Activated gamma-delta T cell treated with anti-CD3 and anti-CD28 coated beads, Interleukin-2, amount 50 U/mL, for 16 hours (primary cell): Measurements from ENCODE around the gene DIPK1B.

ENCODE experiments used
- DNase-seq: peaks from one replicate; pipeline ENCODE4 v3.0.0-alpha.2; 2020; ENCODE audit warnings: low read depth

Gene DIPK1B

DNA sequence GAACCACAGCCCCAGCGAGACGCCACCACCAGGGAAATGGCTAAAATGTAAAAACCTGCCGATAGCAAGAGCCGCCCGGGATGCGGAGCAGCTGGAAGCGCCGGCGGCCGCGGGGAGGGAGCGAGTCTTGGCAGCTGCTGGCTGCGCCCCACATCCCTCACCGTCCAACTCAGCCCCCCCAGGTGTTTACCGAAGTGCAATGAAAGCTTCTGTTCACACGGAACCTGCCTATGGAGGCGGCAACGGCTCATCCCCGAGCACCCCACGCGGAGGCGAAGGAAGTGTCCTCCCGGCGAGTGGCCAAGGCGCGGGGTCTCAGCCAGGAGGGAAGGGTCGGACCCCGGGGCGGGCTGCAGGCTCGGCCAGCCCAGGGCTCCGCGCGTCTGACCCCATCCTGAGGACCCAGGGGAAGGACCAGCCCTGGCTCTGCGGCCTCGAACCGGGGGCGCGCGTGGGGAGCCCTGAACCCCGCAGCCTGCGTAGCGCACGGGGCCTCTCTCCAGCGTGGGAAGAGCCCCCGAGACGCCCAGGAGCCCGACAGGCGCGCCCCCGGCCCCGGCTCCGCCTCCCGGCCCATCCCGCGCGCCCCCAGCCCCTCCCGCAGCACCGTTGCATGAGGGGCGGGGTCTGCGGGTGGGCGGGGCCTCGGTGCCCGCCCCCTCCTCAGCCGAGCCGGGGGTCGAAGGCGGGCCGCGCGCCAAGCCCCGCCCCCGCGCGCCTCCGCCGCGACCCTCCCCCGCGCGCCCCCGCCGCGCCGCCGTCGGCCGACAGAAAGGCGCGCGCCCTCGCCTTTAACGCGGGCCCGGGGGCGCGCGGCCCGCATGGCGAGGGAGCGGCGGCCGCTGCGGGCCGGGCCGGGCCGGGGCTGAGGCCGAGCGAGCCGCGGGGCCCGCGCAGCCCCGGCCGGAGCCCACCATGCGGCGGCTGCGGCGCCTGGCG lies at the start of gene DIPK1B:
DIPK1B (plus strand) TSS at position 822 of the 939 bp plus-strand sequence; CDS start at position 916, 94 bp downstream.
- DNase-seq: no peak

- DNase-seq: no peak
Measured at GRCh38 chr9:136662656-136663581, 49.5 kb upstream of the DIPK1B start, which contains the start of gene EGFL7. EGFL7 (plus strand) TSS chr9:136662916; CDS start chr9:136668283, 5,367 bp downstream.

DNA sequence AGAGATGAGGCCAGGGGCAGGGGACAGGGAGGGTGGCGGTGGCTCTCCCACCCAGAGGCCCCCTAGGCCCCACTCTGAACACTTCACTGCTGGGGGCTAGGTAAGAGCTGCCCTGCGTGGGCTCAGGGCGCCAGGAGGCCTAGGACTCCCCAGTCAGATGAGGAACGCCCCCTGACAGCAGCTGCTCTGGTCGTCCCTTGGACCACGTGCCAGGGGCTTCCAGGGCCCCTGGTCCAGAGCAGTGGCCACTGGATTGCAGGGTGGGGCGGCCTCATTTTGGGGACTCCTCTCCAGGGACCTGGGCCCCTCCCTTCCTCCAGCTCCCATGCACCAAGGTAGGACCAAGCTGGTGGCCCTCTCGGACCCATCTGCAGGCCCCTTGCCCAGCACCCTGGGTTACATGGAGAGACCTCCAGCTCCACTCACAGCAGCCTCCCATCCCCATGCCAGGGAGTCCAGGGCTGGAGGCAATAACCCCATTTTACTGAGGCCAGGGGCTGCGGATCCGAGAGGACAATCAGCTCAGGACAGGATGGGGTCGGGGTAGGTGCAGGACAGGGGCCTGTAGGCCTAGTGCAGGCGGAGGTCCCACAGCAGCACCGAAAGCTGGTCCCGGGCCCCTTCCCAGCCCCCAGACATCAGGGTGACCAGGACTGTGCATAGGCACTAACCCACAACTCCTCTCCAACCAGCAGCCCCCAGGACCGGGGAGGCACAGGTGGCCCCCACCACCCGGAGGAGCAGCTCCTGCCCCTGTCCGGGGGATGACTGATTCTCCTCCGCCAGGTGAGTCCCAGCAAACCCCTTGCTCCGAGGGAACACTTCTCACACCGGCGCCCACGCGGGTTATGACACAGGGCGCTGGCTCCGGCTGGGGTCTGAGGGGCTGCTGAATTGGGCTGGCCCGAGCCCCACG lies 48.1 kb upstream of the DIPK1B start:
- DNase-seq: no peak

GRCh38 chr9:136665111-136665703 lies 47.2 kb upstream of the DIPK1B start:
- no peak for DNase-seq

- no peak for DNase-seq
Measured at GRCh38 chr9:136665704-136666371, 46.5 kb upstream of the DIPK1B start.

- DNase-seq: no peak
Measured at GRCh38 chr9:136666372-136667213, 45.8 kb upstream of the DIPK1B start.

- DNase-seq: no peak
Measured at GRCh38 chr9:136667214-136667939, 45.0 kb upstream of the DIPK1B start.

DNA sequence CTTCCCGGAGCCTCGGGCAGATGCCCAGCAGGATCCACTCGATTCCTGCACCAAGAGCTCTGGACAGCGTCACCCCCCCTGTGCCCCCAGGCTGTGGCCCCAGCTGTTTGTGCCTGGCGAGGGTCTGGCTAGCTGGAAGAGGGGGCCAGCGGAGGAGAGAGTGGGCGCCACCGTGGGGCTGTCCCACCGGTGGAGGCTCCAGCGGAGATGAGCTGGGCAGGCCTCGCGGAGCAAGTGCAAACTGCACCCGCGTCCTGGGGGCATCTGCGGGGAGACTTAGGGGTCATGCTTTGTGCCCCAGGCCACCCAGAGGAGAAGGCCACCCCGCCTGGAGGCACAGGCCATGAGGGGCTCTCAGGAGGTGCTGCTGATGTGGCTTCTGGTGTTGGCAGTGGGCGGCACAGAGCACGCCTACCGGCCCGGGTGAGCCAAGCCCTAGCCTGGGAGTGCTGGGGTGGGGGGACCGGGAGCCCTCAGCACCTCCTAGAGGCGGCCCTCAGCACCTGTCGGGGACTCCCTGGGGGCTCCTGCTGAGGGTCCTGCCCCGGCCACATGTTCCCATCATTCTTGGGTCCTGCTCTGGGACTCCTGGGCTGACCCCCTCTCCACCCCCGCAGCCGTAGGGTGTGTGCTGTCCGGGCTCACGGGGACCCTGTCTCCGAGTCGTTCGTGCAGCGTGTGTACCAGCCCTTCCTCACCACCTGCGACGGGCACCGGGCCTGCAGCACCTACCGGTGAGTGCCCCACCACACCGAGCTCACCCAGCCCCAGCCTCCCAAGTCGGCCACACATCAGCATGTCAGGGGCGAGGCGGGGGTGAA lies 44.2 kb upstream of the DIPK1B start:
- DNase-seq: no peak

GRCh38 chr9:136668983-136669790 lies 43.2 kb upstream of the DIPK1B start:
- DNase-seq: no peak

DNA sequence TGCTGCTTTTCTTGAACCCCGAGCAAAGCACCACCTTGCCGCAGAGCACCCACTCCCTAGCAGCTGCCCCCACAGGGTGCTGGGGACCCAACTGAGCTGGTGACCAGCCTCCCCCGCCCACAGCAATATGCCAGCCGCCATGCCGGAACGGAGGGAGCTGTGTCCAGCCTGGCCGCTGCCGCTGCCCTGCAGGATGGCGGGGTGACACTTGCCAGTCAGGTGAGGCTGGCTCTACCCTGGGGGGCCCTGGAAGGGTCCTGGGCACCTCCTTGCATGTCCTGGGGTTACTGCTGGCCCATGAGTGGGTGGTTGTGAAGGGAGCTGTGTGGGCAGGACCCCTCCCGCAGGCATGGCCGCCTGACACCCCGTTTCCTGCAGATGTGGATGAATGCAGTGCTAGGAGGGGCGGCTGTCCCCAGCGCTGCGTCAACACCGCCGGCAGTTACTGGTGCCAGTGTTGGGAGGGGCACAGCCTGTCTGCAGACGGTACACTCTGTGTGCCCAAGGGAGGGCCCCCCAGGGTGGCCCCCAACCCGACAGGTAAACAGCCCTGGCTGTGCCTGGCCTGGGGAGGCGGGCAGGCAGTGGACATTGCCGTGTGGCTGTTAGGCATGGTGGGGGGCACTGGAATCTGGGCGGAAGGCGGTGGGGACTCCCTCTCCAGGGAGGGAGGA lies 42.4 kb upstream of the DIPK1B start:
- no peak for DNase-seq

- DNase-seq: no peak
Measured at GRCh38 chr9:136670576-136671253, 41.7 kb upstream of the DIPK1B start.

DNA sequence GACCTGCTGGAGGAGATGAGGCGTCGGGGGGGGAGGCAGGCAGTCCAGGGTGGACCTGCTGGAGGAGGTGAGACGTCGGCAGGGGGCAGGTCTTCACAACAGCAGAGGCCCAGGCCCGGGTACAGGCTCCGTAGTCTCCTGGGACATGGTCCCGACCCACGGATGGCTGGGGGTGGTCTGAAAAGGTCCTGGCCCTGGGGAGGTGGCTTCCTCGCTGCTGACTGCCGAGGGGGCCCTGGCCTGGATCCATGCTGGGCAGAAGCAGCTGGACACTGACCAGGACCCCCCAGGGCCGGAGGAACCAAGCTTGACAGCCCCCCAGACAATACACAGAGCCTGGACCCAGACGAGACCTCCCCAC lies 41.1 kb upstream of the DIPK1B start:
- DNase-seq: no peak

- DNase-seq: no peak
Measured at GRCh38 chr9:136671646-136672430, 40.5 kb upstream of the DIPK1B start.

DNA sequence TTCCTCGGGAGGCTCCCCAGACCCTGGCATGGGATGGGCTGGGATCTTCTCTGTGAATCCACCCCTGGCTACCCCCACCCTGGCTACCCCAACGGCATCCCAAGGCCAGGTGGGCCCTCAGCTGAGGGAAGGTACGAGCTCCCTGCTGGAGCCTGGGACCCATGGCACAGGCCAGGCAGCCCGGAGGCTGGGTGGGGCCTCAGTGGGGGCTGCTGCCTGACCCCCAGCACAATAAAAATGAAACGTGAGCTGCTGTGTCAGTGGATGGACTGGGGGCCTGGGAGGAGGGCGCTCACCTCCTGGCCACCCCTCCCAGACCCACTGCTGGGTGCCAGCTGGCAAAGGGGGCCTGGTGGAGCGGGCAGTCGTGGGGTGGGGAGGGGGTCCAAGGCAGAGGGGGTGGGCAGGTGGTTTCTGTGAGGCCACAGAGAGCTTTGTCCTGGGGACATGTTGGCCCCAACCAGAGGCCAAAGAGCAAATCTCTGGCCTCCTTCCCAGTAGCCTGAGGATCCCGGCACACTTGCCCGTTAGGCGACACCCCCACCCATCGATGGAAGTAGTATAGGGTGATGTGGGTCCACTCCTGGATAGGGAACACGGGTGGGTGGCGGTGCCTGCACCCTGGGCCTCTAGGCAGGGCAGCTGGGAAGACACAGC lies 39.8 kb upstream of the DIPK1B start:
- DNase-seq: no peak
